Measurements from ENCODE around the gene ACSL3. TPM values are rescaled to one million over a fixed set of nuclear protein-coding genes. Genes with fewer than 3 reads are reported as not detected.

Gene ACSL3
- 63.5 and 106 TPM in 2 replicates for total RNA-seq

GRCh38 chr2:222860740-222861410 lies at the start of gene ACSL3:
TSS of gene ACSL3 (plus strand) at chr2:222861036. CDS start at chr2:222908773, 47,737 bp downstream.

Other genes with a start within 250 kb of the ACSL3 start
- gene FARSB, start 204.9 kb upstream of the ACSL3 start, total RNA-seq: 4.7 and 6.0 TPM in 2 replicates
- gene MOGAT1, start 189.4 kb upstream of the ACSL3 start, total RNA-seq: not detected in 2 replicates
- 7.1 and 8.5 TPM in 2 replicates for gene KCNE4, start 191.2 kb downstream of the ACSL3 start, total RNA-seq

All from bronchial smooth muscle cell (primary cell).